HepG2 (cell line): Measurements from ENCODE around the gene IGIP. TPM values are rescaled to one million over a fixed set of nuclear protein-coding genes. Genes with fewer than 3 reads are reported as not detected.

ENCODE experiments used
- ARNTL ChIP-seq: sonication (generic); formaldehyde crosslinking; IDR thresholded peaks from 2 replicates; pipeline ENCODE4 v1.4.0; 2020; ENCODE audit warnings: mild to moderate bottlenecking, missing genetic modification reagents
- BATF2 ChIP-seq: sonication (generic); formaldehyde crosslinking; IDR thresholded peaks from 2 replicates; pipeline ENCODE4 v1.8.0; 2022; ENCODE audit warnings: mild to moderate bottlenecking, missing genetic modification reagents, moderate library complexity
- BORCS8-MEF2B ChIP-seq: sonication (generic); formaldehyde crosslinking; IDR thresholded peaks from 2 replicates; pipeline ENCODE4 v1.8.0; 2022; ENCODE audit warnings: mild to moderate bottlenecking, missing genetic modification reagents
- CHD4 ChIP-seq: fragments of 200-600 bp; sonication (generic); IDR thresholded peaks from 2 replicates; pipeline ENCODE4 v1.7.0; 2017; ENCODE audit warnings: mild to moderate bottlenecking, low read length, borderline replicate concordance
- FOXP1 ChIP-seq, 2 experiments: fragments of 450-650 bp in 1 of 2; IDR thresholded peaks; 2 replicates each; pipeline ENCODE4 v1.6.1; 2017 to 2018; ENCODE audit warnings: antibody characterized with exemption in 1 of 2
- GATAD2A ChIP-seq: IDR thresholded peaks from 2 replicates; pipeline ENCODE4 v1.6.1; 2016
- HMG20A ChIP-seq: IDR thresholded peaks from 2 replicates; pipeline ENCODE4 v1.6.1; 2016; ENCODE audit warnings: borderline replicate concordance
- MBD4 ChIP-seq: IDR thresholded peaks from 2 replicates; pipeline ENCODE4 v1.6.1; 2012; ENCODE audit warnings: low read length, inconsistent platforms, borderline replicate concordance
- MIER3 ChIP-seq: IDR thresholded peaks from 2 replicates; pipeline ENCODE4 v1.6.1; 2016; ENCODE audit warnings: missing compliant biosample characterization, borderline replicate concordance
- MLLT10 ChIP-seq: sonication (generic); formaldehyde crosslinking; IDR thresholded peaks from 2 replicates; pipeline ENCODE4 v1.4.0; 2020; ENCODE audit warnings: missing genetic modification reagents
- NRL ChIP-seq: sonication (generic); formaldehyde crosslinking; IDR thresholded peaks from 2 replicates; pipeline ENCODE4 v1.5.0; 2020; ENCODE audit warnings: missing genetic modification reagents, mild to moderate bottlenecking, moderate library complexity, borderline replicate concordance
- PBX2 ChIP-seq: IDR thresholded peaks from 2 replicates; pipeline ENCODE4 v1.6.1; 2016; ENCODE audit warnings: control low read depth
- PCBP1 ChIP-seq: fragments of 200-400 bp; formaldehyde crosslinking; IDR thresholded peaks from 2 replicates; pipeline ENCODE4 v1.6.1; 2017; ENCODE audit warnings: mild to moderate bottlenecking, low read depth, low read length, borderline replicate concordance
- RARA ChIP-seq: IDR thresholded peaks from 2 replicates; pipeline ENCODE4 v1.6.1; 2016; ENCODE audit warnings: missing genetic modification reagents, missing compliant biosample characterization
- RORA ChIP-seq: sonication (generic); formaldehyde crosslinking; IDR thresholded peaks from 2 replicates; pipeline ENCODE4 v1.5.0; 2020; ENCODE audit warnings: mild to moderate bottlenecking, missing genetic modification reagents, moderate library complexity
- SKI ChIP-seq: fragments of 450-650 bp; IDR thresholded peaks from one replicate; pipeline ENCODE4 v1.6.1; 2018; ENCODE audit warnings: mild to moderate bottlenecking; ENCODE audit not compliant: partially characterized antibody
- SMAD9 ChIP-seq: sonication (generic); formaldehyde crosslinking; IDR thresholded peaks from 2 replicates; pipeline ENCODE4 v1.5.1; 2020; ENCODE audit warnings: mild to moderate bottlenecking, missing genetic modification reagents
- SMARCC2 ChIP-seq: fragments of 450-650 bp; IDR thresholded peaks from 2 replicates; pipeline ENCODE4 v1.6.1; 2017; ENCODE audit warnings: antibody characterized with exemption, mild to moderate bottlenecking
- TARDBP ChIP-seq: sonication (generic); formaldehyde crosslinking; IDR thresholded peaks from 2 replicates; pipeline ENCODE4 v1.8.0; 2022; ENCODE audit warnings: mild to moderate bottlenecking, missing genetic modification reagents
- ZBTB33 ChIP-seq: sonication (generic); formaldehyde crosslinking; IDR thresholded peaks from 2 replicates; pipeline ENCODE4 v1.4.0; 2020; ENCODE audit warnings: missing genetic modification reagents
- ZBTB44 ChIP-seq: sonication (generic); formaldehyde crosslinking; IDR thresholded peaks from 2 replicates; pipeline ENCODE4 v1.4.0; 2020; ENCODE audit warnings: missing genetic modification reagents
- ZNF136 ChIP-seq: sonication (generic); formaldehyde crosslinking; IDR thresholded peaks from 2 replicates; pipeline ENCODE4 v1.8.1; 2022; ENCODE audit warnings: low read depth, mild to moderate bottlenecking, moderate library complexity, missing genetic modification reagents
- ZNF354B ChIP-seq: sonication (generic); formaldehyde crosslinking; IDR thresholded peaks from 2 replicates; pipeline ENCODE4 v1.8.0; 2022; ENCODE audit warnings: mild to moderate bottlenecking, missing genetic modification reagents
- ZNF362 ChIP-seq: sonication (generic); formaldehyde crosslinking; IDR thresholded peaks from 2 replicates; pipeline ENCODE4 v1.4.0; 2020; ENCODE audit warnings: missing genetic modification reagents, mild to moderate bottlenecking, borderline replicate concordance
- ZNF484 ChIP-seq: sonication (generic); formaldehyde crosslinking; IDR thresholded peaks from 2 replicates; pipeline ENCODE4 v1.5.1; 2020; ENCODE audit warnings: mild to moderate bottlenecking, low read depth, missing genetic modification reagents, borderline replicate concordance
- polyA plus RNA-seq, 8 experiments: library from polyadenylated mRNA; depleted of rRNA in 3 of 8; stranded (reverse) in 7 of 8; unstranded in 1 of 8; fragments of >200 nt; fragmentation: Illumina TruSeq in 4 of 8; extraction: Trizol in 4 of 8; gene quantifications; 2 replicates each; pipeline versions ENCODE4 v1.2.1 to v1.2.3, GENCODE V29; 2011 to 2016; ENCODE audit warnings: low read depth in 4 of 8, missing spikeins in 1 of 8, mixed read lengths in 1 of 8; ENCODE audit not compliant: insufficient read depth in 1 of 8
- total RNA-seq, 5 experiments: library from RNA; depleted of rRNA; stranded (reverse); fragments of >200 nt; fragmentation: Illumina TruSeq; extraction: Trizol; gene quantifications; 2 replicates each; pipeline ENCODE4 v1.2.3, GENCODE V29; 2016; ENCODE audit warnings: low read depth in 1 of 5

Gene IGIP
- total and polyA plus RNA-seq, 2 of the 13 experiments (the other 11 are each of a cell fraction or from before 2014, with no cell fraction given), result 1.7 to 2.1 TPM

- TF ChIP-seq FOXP1 (IDR thresholded peaks at IDR 0.05) (no peak), FOXP1 (CRISPR knock-in tag; IDR thresholded peaks at IDR 0.05) (no peak), BATF2 (no peak), SKI (no peak), MBD4 (no peak), RORA (no peak), CHD4 (no peak), HMG20A (CRISPR knock-in tag) (peak; percentile 21; the same call in 1 of the 2 replicates), SMARCC2 (no peak), PBX2 (CRISPR knock-in tag) (peak; percentile 55; the same call in 1 of the 2 replicates), ZNF354B (CRISPR knock-in tag) (no peak), SMAD9 (CRISPR knock-in tag) (no peak), GATAD2A (CRISPR knock-in tag) (peak; percentile 41; the same call in 1 of the 2 replicates), NRL (no peak), MLLT10 (CRISPR knock-in tag) (no peak), RARA (peak; percentile 67), MIER3 (CRISPR knock-in tag) (no peak; the same call in 1 of the 2 replicates), BORCS8-MEF2B (CRISPR knock-in tag) (no peak), ZNF484 (CRISPR knock-in tag) (no peak), ZNF362 (CRISPR knock-in tag) (no peak), PCBP1 (no peak), ZBTB33 (CRISPR knock-in tag) (no peak; the same call in 1 of the 2 replicates), ZNF136 (no peak), TARDBP (CRISPR knock-in tag) (no peak; the same call in 1 of the 2 replicates), ZBTB44 (no peak), ARNTL (no peak)
Observed at GRCh38 chr5:140157032-140157781, 31.5 kb downstream of the IGIP start (continued).
